ENCODE data around the gene GSAP. TPM values are rescaled to one million over a fixed set of nuclear protein-coding genes. Genes with fewer than 3 reads are reported as not detected.

Gene GSAP
- total and polyA plus RNA-seq, 2 of the 4 experiments (the other 2 are of a cell fraction) = 1.6 to 1.8 TPM

DNA sequence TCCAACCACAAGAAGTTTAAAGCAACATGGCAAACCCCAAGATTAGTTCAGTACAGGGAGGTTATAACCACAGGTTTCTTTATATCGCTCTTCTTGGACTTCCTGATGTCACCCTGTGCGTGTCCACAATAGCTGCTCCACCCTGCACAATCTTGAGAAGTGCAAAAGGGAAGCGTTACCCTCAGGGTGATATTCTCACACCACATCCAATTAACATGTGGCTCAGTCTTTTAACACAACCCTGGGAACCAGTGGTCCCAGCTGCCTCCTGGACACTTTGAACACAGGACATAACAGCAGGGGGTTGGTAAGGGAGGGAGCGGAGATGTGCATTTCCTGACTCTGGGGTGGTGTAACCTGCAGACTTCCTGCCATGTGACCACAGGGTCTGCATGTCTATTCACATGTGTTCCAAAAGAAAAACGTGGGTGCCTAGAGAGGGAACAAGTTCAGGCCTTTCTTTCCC, 64.6 kb downstream of the GSAP start:
- Histone ChIP-seq H3K27ac (ENCODE audit: insufficient read depth, low read length) (no peak overlapping the region), H3K23ac (ENCODE audit: low read depth, low read length) (no peak overlapping the region), H3K4me2 (ENCODE audit: low read depth, low read length) (no peak overlapping the region), H4K91ac (ENCODE audit: insufficient read depth, low read depth, low read length) (no peak overlapping the region), H3K56ac (ENCODE audit: extremely low read depth, insufficient read depth, low read length) (no peak overlapping the region), H3K9ac (ENCODE audit: low read depth, low read length) (no peak overlapping the region), H2BK120ac (ENCODE audit: low read depth, low read length) (no peak overlapping the region), H4K5ac (ENCODE audit: low read depth, low read length) (no peak overlapping the region), H3K14ac (replicated peaks; ENCODE audit: low read depth, low read length) (no peak overlapping the region), H2AFZ (replicated peaks; ENCODE audit: low read length, poor library complexity) (no peak overlapping the region), H2BK5ac (ENCODE audit: low read depth, low read length, poor library complexity, severe bottlenecking) (no peak overlapping the region), H2BK20ac (ENCODE audit: low read depth, low read length) (no peak overlapping the region), H2BK15ac (ENCODE audit: low read depth, low read length) (no peak overlapping the region), H3K27me3 (ENCODE audit: control insufficient read depth, insufficient read depth, low read length) (no peaks in the 10 kb centered on the region), H2AK5ac (ENCODE audit: low read depth, low read length) (no peak overlapping the region), H3K9me1 (ENCODE audit: insufficient read depth, low read length) (0 out of 2 replicates have a peak, but pooled peaks cover 3% of the 10 kb centered on the region), H2AK9ac (replicated peaks; ENCODE audit: low read depth, low read length, poor library complexity) (no peak overlapping the region), H4K8ac (ENCODE audit: low read depth in 2 of 2, low read length in 2 of 2) (no peak overlapping the region), H3K4ac (ENCODE audit: low read depth, low read length) (no peak overlapping the region), H4K20me1 (ENCODE audit: insufficient read depth, low read length) (no peaks in the 10 kb centered on the region), H3K18ac (ENCODE audit: low read depth, low read length) (no peak overlapping the region), H3K9me3 (ENCODE audit: control insufficient read depth, insufficient read depth, low read length) (no peaks in the 10 kb centered on the region), H3K79me1 (ENCODE audit: low read depth in 1 of 2, low read length in 2 of 2) (no peaks in the 10 kb centered on the region), H3K36me3 (ENCODE audit: control insufficient read depth, insufficient read depth, low read length) (no peaks in the 10 kb centered on the region), H3K4me1 (ENCODE audit: control insufficient read depth, insufficient read depth, low read length) (peaks cover 12% of the 10 kb centered on the region), H3K4me3 (ENCODE audit: insufficient read depth, low read depth, low read length) (no peak overlapping the region)
- DNase-seq (no peak), ATAC-seq (ENCODE audit: low read depth) (no peak)
- intact Hi-C loops (cut with micrococcal nuclease) = loop anchor here (5.0 kb wide), 1 partner anchor 231 kb away; no protein-coding TSS in a partner anchor
- no peak for TF ChIP-seq BHLHE40 (IDR thresholded peaks at IDR 0.05; ENCODE audit: low read depth, low read length)
- no peak for TF ChIP-seq FOS (IDR thresholded peaks at IDR 0.05; ENCODE audit: low read depth, low read length)
- TF ChIP-seq, protein P1, sequence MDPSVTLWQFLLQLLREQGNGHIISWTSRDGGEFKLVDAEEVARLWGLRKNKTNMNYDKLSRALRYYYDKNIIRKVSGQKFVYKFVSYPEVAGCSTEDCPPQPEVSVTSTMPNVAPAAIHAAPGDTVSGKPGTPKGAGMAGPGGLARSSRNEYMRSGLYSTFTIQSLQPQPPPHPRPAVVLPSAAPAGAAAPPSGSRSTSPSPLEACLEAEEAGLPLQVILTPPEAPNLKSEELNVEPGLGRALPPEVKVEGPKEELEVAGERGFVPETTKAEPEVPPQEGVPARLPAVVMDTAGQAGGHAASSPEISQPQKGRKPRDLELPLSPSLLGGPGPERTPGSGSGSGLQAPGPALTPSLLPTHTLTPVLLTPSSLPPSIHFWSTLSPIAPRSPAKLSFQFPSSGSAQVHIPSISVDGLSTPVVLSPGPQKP (IDR thresholded peaks at IDR 0.05; ENCODE audit: borderline replicate concordance, low read depth, low read length) = no peak
- TF ChIP-seq, protein P2, sequence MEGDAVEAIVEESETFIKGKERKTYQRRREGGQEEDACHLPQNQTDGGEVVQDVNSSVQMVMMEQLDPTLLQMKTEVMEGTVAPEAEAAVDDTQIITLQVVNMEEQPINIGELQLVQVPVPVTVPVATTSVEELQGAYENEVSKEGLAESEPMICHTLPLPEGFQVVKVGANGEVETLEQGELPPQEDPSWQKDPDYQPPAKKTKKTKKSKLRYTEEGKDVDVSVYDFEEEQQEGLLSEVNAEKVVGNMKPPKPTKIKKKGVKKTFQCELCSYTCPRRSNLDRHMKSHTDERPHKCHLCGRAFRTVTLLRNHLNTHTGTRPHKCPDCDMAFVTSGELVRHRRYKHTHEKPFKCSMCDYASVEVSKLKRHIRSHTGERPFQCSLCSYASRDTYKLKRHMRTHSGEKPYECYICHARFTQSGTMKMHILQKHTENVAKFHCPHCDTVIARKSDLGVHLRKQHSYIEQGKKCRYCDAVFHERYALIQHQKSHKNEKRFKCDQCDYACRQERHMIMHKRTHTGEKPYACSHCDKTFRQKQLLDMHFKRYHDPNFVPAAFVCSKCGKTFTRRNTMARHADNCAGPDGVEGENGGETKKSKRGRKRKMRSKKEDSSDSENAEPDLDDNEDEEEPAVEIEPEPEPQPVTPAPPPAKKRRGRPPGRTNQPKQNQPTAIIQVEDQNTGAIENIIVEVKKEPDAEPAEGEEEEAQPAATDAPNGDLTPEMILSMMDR (conservative IDR thresholded peaks at IDR 0.05; ENCODE audit: low read depth, low read length) = no peak
- TF ChIP-seq RAD21 (IDR thresholded peaks at IDR 0.05; ENCODE audit: low read length) = no peak
- no peak for TF ChIP-seq CHD1 (IDR thresholded peaks at IDR 0.05; ENCODE audit: low read depth, low read length)
- no peak for TF ChIP-seq MAFK (IDR thresholded peaks at IDR 0.05; ENCODE audit: low read depth, low read length)
- TF ChIP-seq, protein P3, sequence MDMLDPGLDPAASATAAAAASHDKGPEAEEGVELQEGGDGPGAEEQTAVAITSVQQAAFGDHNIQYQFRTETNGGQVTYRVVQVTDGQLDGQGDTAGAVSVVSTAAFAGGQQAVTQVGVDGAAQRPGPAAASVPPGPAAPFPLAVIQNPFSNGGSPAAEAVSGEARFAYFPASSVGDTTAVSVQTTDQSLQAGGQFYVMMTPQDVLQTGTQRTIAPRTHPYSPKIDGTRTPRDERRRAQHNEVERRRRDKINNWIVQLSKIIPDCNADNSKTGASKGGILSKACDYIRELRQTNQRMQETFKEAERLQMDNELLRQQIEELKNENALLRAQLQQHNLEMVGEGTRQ (IDR thresholded peaks at IDR 0.05; ENCODE audit: low read depth, low read length) = no peak
- no peak for TF ChIP-seq MAZ (IDR thresholded peaks at IDR 0.05; ENCODE audit: borderline replicate concordance, low read depth, low read length)
- TF ChIP-seq CEBPB (IDR thresholded peaks at IDR 0.05; ENCODE audit: low read depth, low read length) = no peak
- no peak for TF ChIP-seq POLR2A (IDR thresholded peaks at IDR 0.05; ENCODE audit: low read depth, low read length)
- no TSS peak for BruUV-seq (replicated peaks)
- CTCF ChIA-PET = no interaction called here
- in situ Hi-C loops (cut with MboI; ENCODE audit: low sequenced_read_pairs) = no loop called here
- 40% methylated on average over 1 of the region's 5 CpGs; no CpG with 5 or more reads in 1 of the 2 experiments for WGBS, 2 experiments (ENCODE audit: extremely low coverage in 2 of 2, insufficient read length in 1 of 2)
- POLR2A ChIA-PET (ENCODE audit: unreplicated experiment) = no interaction called here
- dilution Hi-C loops (cut with HindIII; ENCODE audit: low sequenced_read_pairs, unreplicated experiment) = no loop called here

Measured in IMR-90 (cell line).